HFF-Myc (cell line): ENCODE results near the gene SNPH.

Source experiments
- DNase-seq: peaks from one replicate; pipeline ENCODE4 v3.0.0-alpha.2; 2011; ENCODE audit warnings: low read depth; ENCODE audit errors: extremely low read depth
- H3K4me3 ChIP-seq: replicated peaks from 2 replicates; pipeline ENCODE4 v1.5.1; 2011; ENCODE audit warnings: low read depth, mild to moderate bottlenecking, control low read depth, low read length
- CTCF ChIP-seq: IDR thresholded peaks from 2 replicates; pipeline ENCODE4 v1.5.1; 2012; ENCODE audit warnings: mild to moderate bottlenecking, low read depth, low read length, control low read depth; ENCODE audit errors: missing control alignments

SNPH gene

GRCh38 chr20:1287306-1287705, 21.2 kb downstream of the SNPH start:
- H3K4me3 ChIP-seq: no peak overlapping the region
- no peak for TF ChIP-seq CTCF
- DNase-seq: no peak

GRCh38 chr20:1287787-1288569, 21.9 kb downstream of the SNPH start:
- no peak for TF ChIP-seq CTCF

GRCh38 chr20:1291191-1291741, 25.2 kb downstream of the SNPH start:
- no peak for TF ChIP-seq CTCF
- no peak for DNase-seq
- no peak overlapping the region for H3K4me3 ChIP-seq

More at GRCh38 chr20:1287787-1288569, 21.9 kb downstream of the SNPH start:
- H3K4me3 ChIP-seq: no peak overlapping the region
- no peak for DNase-seq

- TF ChIP-seq CTCF: no peak
- no peak overlapping the region for H3K4me3 ChIP-seq
- no peak for DNase-seq
Observed at GRCh38 chr20:1292620-1293019, 26.5 kb downstream of the SNPH start.

- no peak overlapping the region for H3K4me3 ChIP-seq
- DNase-seq: no peak
- TF ChIP-seq CTCF: no peak
Observed at GRCh38 chr20:1293641-1294379, 27.7 kb downstream of the SNPH start.

- DNase-seq: no peak
- TF ChIP-seq CTCF: no peak
- no peak overlapping the region for H3K4me3 ChIP-seq
Observed at GRCh38 chr20:1294497-1294896, 28.4 kb downstream of the SNPH start.
